ENCODE measurements around the gene SLC7A11. TPM values are rescaled to one million over a fixed set of nuclear protein-coding genes. Genes with fewer than 3 reads are reported as not detected.

SLC7A11 gene
- total and polyA plus RNA-seq, 3 experiments from 2014 or later, result 0.77 to 1.5 TPM; not detected in 1

GRCh38 chr4:138135610-138136009, 106.5 kb downstream of the SLC7A11 start:
- Histone ChIP-seq H3K27ac (ENCODE audit: low read depth, low read length) (no peak overlapping the region), H3K27me3 (ENCODE audit: insufficient read depth, low read length, poor library complexity, severe bottlenecking) (no peaks in the 10 kb centered on the region), H3K36me3 (ENCODE audit: insufficient read depth, low read length) (no peaks in the 10 kb centered on the region), H3K9me3 (ENCODE audit: low read length) (no peaks in the 10 kb centered on the region), H3K4me3 (ENCODE audit: low read length) (no peak overlapping the region), H3K4me1 (ENCODE audit: insufficient read depth, low read length) (no peaks in the 10 kb centered on the region)
- H3K9me3 Mint-ChIP-seq, result peaks cover 12 to 22% (median 13%) of the 10 kb centered on the region in 5 donors
- peaks cover 0 to 3% of the 10 kb centered on the region in 2 donors for H3K27me3 Mint-ChIP-seq
- ChIA-PET POLR2A (no interaction called here), CTCF (no interaction called here)
- DNase-seq, result no peak
- H3K36me3 Mint-ChIP-seq, result no peaks in the 10 kb centered on the region
- H3K27ac Mint-ChIP-seq, result no peak overlapping the region
- H3K4me1 Mint-ChIP-seq, result no peaks in the 10 kb centered on the region
- H3K4me3 Mint-ChIP-seq, result no peak overlapping the region

DNA sequence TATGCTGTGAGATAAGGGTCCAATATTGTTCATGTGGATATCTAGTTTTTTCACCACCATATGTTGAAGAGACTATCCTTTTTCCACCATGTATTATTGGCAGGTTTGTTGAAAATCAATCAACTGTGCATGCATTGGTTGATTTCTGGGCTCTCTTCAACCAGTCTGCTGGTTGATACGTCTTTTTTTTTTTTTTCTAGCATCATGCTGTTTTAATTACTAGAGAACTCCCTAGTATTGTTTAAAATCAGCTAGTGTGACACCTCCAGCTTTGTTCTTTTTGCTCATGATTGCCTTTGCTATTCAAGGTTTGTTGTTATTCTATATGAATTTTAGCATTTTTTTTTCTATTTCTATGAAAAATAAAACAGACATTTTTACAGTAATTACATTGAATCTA, 123.9 kb downstream of the SLC7A11 start:
- CTCF ChIA-PET, result no interaction called here
- no peak for DNase-seq

DNA sequence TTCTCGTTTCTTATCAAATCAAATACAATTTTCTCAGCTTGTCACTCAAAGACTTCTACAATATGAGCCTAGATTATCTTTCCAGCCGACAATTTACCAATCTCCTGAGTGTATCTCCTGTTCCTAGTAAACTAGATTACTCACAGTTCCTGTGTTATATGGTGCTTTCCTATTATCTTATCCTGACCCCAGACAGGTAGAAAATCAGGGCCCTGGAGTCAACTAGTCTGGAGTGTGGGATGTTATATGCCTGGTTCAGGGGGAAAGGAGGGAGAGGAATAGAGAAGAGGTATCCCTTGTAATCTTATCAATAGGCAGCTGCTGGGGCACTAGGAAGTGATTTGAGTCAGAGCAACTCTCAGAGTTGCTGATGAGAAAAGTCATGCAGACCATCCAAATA, 127.1 kb downstream of the SLC7A11 start:
- ChIA-PET POLR2A (no interaction called here), CTCF (no interaction called here)
- Mint-ChIP-seq H3K27ac (no peak overlapping the region), H3K4me3 (no peak overlapping the region), H3K36me3 (no peaks in the 10 kb centered on the region), H3K9me3 (peaks cover 0 to 7% (median 0%) of the 10 kb centered on the region in 5 donors), H3K27me3 (no peaks in the 10 kb centered on the region), H3K4me1 (no peaks in the 10 kb centered on the region)
- no peak overlapping the region for H3K4me3 ChIP-seq (ENCODE audit: low read length)
- H3K36me3 ChIP-seq (ENCODE audit: insufficient read depth, low read length), result no peaks in the 10 kb centered on the region
- no peak for DNase-seq
- H3K4me1 ChIP-seq (ENCODE audit: insufficient read depth, low read length), result no peaks in the 10 kb centered on the region
- H3K27ac ChIP-seq (ENCODE audit: low read depth, low read length), result no peak overlapping the region
- H3K27me3 ChIP-seq (ENCODE audit: insufficient read depth, low read length, poor library complexity, severe bottlenecking), result no peaks in the 10 kb centered on the region
- H3K9me3 ChIP-seq (ENCODE audit: low read length), result no peaks in the 10 kb centered on the region

More for the DNA sequence above, 123.9 kb downstream of the SLC7A11 start:
- Histone ChIP-seq H3K36me3 (ENCODE audit: insufficient read depth, low read length) (no peaks in the 10 kb centered on the region), H3K4me3 (ENCODE audit: low read length) (no peak overlapping the region), H3K4me1 (ENCODE audit: insufficient read depth, low read length) (no peaks in the 10 kb centered on the region), H3K9me3 (ENCODE audit: low read length) (no peaks in the 10 kb centered on the region), H3K27ac (ENCODE audit: low read depth, low read length) (no peak overlapping the region), H3K27me3 (ENCODE audit: insufficient read depth, low read length, poor library complexity, severe bottlenecking) (no peaks in the 10 kb centered on the region)
- Mint-ChIP-seq H3K9me3 (peaks cover 0 to 7% (median 3%) of the 10 kb centered on the region in 5 donors), H3K4me3 (no peak overlapping the region), H3K27me3 (no peaks in the 10 kb centered on the region), H3K36me3 (no peaks in the 10 kb centered on the region), H3K27ac (no peak overlapping the region), H3K4me1 (no peaks in the 10 kb centered on the region)
- POLR2A ChIA-PET, result no interaction called here

- H3K4me1 ChIP-seq (ENCODE audit: insufficient read depth, low read length), result no peaks in the 10 kb centered on the region
- no peak overlapping the region for H3K4me3 Mint-ChIP-seq
- H3K4me3 ChIP-seq (ENCODE audit: low read length), result no peak overlapping the region
- H3K27ac Mint-ChIP-seq, result no peak overlapping the region
- DNase-seq, result no peak
- H3K27me3 Mint-ChIP-seq, result no peaks in the 10 kb centered on the region
- ChIA-PET POLR2A (no interaction called here), CTCF (no interaction called here)
- no peaks in the 10 kb centered on the region for H3K4me1 Mint-ChIP-seq
- no peaks in the 10 kb centered on the region for H3K9me3 ChIP-seq (ENCODE audit: low read length)
- H3K9me3 Mint-ChIP-seq, result peaks cover 0 to 6% (median 0%) of the 10 kb centered on the region in 5 donors
- no peaks in the 10 kb centered on the region for H3K36me3 Mint-ChIP-seq
- H3K36me3 ChIP-seq (ENCODE audit: insufficient read depth, low read length), result no peaks in the 10 kb centered on the region
- H3K27me3 ChIP-seq (ENCODE audit: insufficient read depth, low read length, poor library complexity, severe bottlenecking), result no peaks in the 10 kb centered on the region
- H3K27ac ChIP-seq (ENCODE audit: low read depth, low read length), result no peak overlapping the region
These were observed 127.7 kb downstream of the SLC7A11 start for GRCh38 chr4:138114434-138114833.

Measured in CD8-positive, alpha-beta memory T cell (primary cell).